WTC11 (cell line): Measurements from ENCODE around the gene FHIT. TPM values are rescaled to one million over a fixed set of nuclear protein-coding genes. Genes with fewer than 3 reads are reported as not detected.

Source experiments
- ATAC-seq: fragments of 200-7000 bp; cut with Tn5 transposase; 2 replicates; pipeline ENCODE4 v1.10.0; 2021; ENCODE audit warnings: mild to moderate bottlenecking, moderate library complexity
- CTCF ChIA-PET: fragments of 300-600 bp; sonication (Branson Sonifier 250); formaldehyde crosslinking; loops from one replicate; lab custom pipeline; 2021; ENCODE audit warnings: antibody characterized with exemption; lab: Charles Lee
- POLR2A ChIA-PET: fragments of 350-600 bp; sonication (Branson Sonifier 250); formaldehyde crosslinking; loops from one replicate; lab custom pipeline; 2021; ENCODE audit warnings: antibody characterized with exemption; lab: Charles Lee
- DNase-seq: peaks from one replicate; pipeline ENCODE4 v3.0.0; 2021; ENCODE audit warnings: low spot score
- H3K27ac Mint-ChIP-seq: 2 replicates; pipeline ENCODE4 v1.8.0; 2021; ENCODE audit warnings: mixed read lengths
- H3K27me3 Mint-ChIP-seq: 2 replicates; pipeline ENCODE4 v1.8.0; 2021; ENCODE audit warnings: low read depth, mild to moderate bottlenecking, moderate library complexity, mixed read lengths
- H3K36me3 Mint-ChIP-seq: 2 replicates; pipeline ENCODE4 v1.8.0; 2021; ENCODE audit warnings: mixed read lengths
- H3K4me1 Mint-ChIP-seq: 2 replicates; pipeline ENCODE4 v1.8.0; 2022; ENCODE audit warnings: mixed read lengths
- H3K4me3 Mint-ChIP-seq: 2 replicates; pipeline ENCODE4 v1.8.0; 2021; ENCODE audit warnings: mild to moderate bottlenecking, moderate library complexity, mixed read lengths
- H3K9me3 Mint-ChIP-seq: 2 replicates; pipeline ENCODE4 v1.8.0; 2021; ENCODE audit warnings: mixed read lengths
- AFF4 ChIP-seq: sonication (generic); formaldehyde crosslinking; IDR thresholded peaks from 2 replicates; pipeline ENCODE4 v1.8.1; 2023; ENCODE audit warnings: mild to moderate bottlenecking, missing genetic modification reagents, borderline replicate concordance
- ATF1 ChIP-seq: sonication (generic); formaldehyde crosslinking; IDR thresholded peaks from 2 replicates; pipeline ENCODE4 v1.8.1; 2023; ENCODE audit warnings: mild to moderate bottlenecking, moderate library complexity, missing genetic modification reagents
- E2F1 ChIP-seq: sonication (generic); formaldehyde crosslinking; IDR thresholded peaks from 2 replicates; pipeline ENCODE4 v1.8.0; 2022; ENCODE audit warnings: mild to moderate bottlenecking, missing genetic modification reagents
- ESRRA ChIP-seq: sonication (generic); formaldehyde crosslinking; IDR thresholded peaks from 2 replicates; pipeline ENCODE4 v1.8.1; 2022; ENCODE audit warnings: mild to moderate bottlenecking, missing genetic modification reagents, borderline replicate concordance
- ETV6 ChIP-seq: sonication (generic); formaldehyde crosslinking; IDR thresholded peaks from 2 replicates; pipeline ENCODE4 v1.8.1; 2022; ENCODE audit warnings: mild to moderate bottlenecking, missing genetic modification reagents
- GABPB1 ChIP-seq: sonication (generic); formaldehyde crosslinking; IDR thresholded peaks from 2 replicates; pipeline ENCODE4 v1.8.1; 2023; ENCODE audit warnings: mild to moderate bottlenecking, missing genetic modification reagents
- GRHL2 ChIP-seq: fragments of 250-450 bp; sonication (Bioruptor Pico); IDR thresholded peaks from 2 replicates; pipeline ENCODE4 v1.8.0; 2022; ENCODE audit warnings: mild to moderate bottlenecking, moderate library complexity; ENCODE audit not compliant: insufficient replicate concordance, severe bottlenecking
- GTF2I ChIP-seq: fragments of 250-450 bp; sonication (Bioruptor Pico); conservative IDR thresholded peaks from 2 replicates; pipeline ENCODE4 v1.4.0; 2021; ENCODE audit warnings: mild to moderate bottlenecking
- IRF1 ChIP-seq: sonication (generic); formaldehyde crosslinking; IDR thresholded peaks from 2 replicates; pipeline ENCODE4 v1.8.0; 2023; ENCODE audit warnings: missing genetic modification reagents
- KAT7 ChIP-seq: sonication (generic); formaldehyde crosslinking; IDR thresholded peaks from 2 replicates; pipeline ENCODE4 v1.8.1; 2023; ENCODE audit warnings: missing genetic modification reagents, mild to moderate bottlenecking, borderline replicate concordance
- MXD4 ChIP-seq: fragments of 250-450 bp; sonication (Bioruptor Pico); IDR thresholded peaks from 2 replicates; pipeline ENCODE4 v1.8.0; 2021; ENCODE audit warnings: mild to moderate bottlenecking, moderate library complexity, borderline replicate concordance
- NFE2L1 ChIP-seq: sonication (generic); formaldehyde crosslinking; IDR thresholded peaks from 2 replicates; pipeline ENCODE4 v1.8.1; 2023; ENCODE audit warnings: missing genetic modification reagents
- PRDM15 ChIP-seq: sonication (generic); formaldehyde crosslinking; IDR thresholded peaks from 2 replicates; pipeline ENCODE4 v1.8.0; 2022; ENCODE audit warnings: missing genetic modification reagents
- SP1 ChIP-seq: sonication (generic); formaldehyde crosslinking; conservative IDR thresholded peaks from 2 replicates; pipeline ENCODE4 v1.8.1; 2022; ENCODE audit warnings: missing genetic modification reagents
- ZMAT4 ChIP-seq: fragments of 250-450 bp; sonication (Bioruptor Pico); IDR thresholded peaks from 2 replicates; pipeline ENCODE4 v1.9.0; 2021; ENCODE audit warnings: mild to moderate bottlenecking
- ZNF263 ChIP-seq: sonication (generic); formaldehyde crosslinking; IDR thresholded peaks from 2 replicates; pipeline ENCODE4 v1.8.1; 2022; ENCODE audit warnings: low read depth, mild to moderate bottlenecking, moderate library complexity, missing genetic modification reagents
- ZNF317 ChIP-seq: sonication (generic); formaldehyde crosslinking; IDR thresholded peaks from 2 replicates; pipeline ENCODE4 v1.8.1; 2023; ENCODE audit warnings: low read depth, mild to moderate bottlenecking, moderate library complexity, missing genetic modification reagents, borderline replicate concordance
- ZNF396 ChIP-seq: fragments of 250-450 bp; sonication (Bioruptor Pico); IDR thresholded peaks from 2 replicates; pipeline ENCODE4 v1.8.0; 2021; ENCODE audit warnings: mild to moderate bottlenecking, moderate library complexity, borderline replicate concordance
- ZNF423 ChIP-seq: fragments of 250-450 bp; sonication (Bioruptor Pico); IDR thresholded peaks from 2 replicates; pipeline ENCODE4 v2.1.2; 2022; ENCODE audit warnings: mild to moderate bottlenecking, moderate library complexity
- ZNF425 ChIP-seq: fragments of 250-450 bp; sonication (Bioruptor Pico); conservative IDR thresholded peaks from 2 replicates; pipeline ENCODE4 v1.9.0; 2021; ENCODE audit warnings: mild to moderate bottlenecking
- total RNA-seq: library from RNA; stranded (reverse); gene quantifications from 3 replicates; pipeline ENCODE4 v1.2.3, GENCODE V29; 2021
- TF ChIP-seq, protein P1 (sequence below): sonication (generic); formaldehyde crosslinking; IDR thresholded peaks from 2 replicates; pipeline ENCODE4 v1.8.1; 2022; ENCODE audit warnings: low read depth, missing genetic modification reagents, borderline replicate concordance

The FHIT gene
- total RNA-seq, 1 experiment from 2014 or later, result 2.6 TPM

GRCh38 chr3:60423556-60423955 lies 827.7 kb downstream of the FHIT start (continued):
- TF ChIP-seq, protein P1, sequence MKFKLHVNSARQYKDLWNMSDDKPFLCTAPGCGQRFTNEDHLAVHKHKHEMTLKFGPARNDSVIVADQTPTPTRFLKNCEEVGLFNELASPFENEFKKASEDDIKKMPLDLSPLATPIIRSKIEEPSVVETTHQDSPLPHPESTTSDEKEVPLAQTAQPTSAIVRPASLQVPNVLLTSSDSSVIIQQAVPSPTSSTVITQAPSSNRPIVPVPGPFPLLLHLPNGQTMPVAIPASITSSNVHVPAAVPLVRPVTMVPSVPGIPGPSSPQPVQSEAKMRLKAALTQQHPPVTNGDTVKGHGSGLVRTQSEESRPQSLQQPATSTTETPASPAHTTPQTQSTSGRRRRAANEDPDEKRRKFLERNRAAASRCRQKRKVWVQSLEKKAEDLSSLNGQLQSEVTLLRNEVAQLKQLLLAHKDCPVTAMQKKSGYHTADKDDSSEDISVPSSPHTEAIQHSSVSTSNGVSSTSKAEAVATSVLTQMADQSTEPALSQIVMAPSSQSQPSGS (CRISPR knock-in tag), result no peak
- TF ChIP-seq NFE2L1 (CRISPR knock-in tag) (no peak), ATF1 (CRISPR knock-in tag) (no peak), ETV6 (CRISPR knock-in tag) (no peak), PRDM15 (CRISPR knock-in tag) (no peak), ZNF317 (CRISPR knock-in tag) (no peak), MXD4 (CRISPR knock-in tag) (no peak), GTF2I (CRISPR knock-in tag) (no peak), GABPB1 (CRISPR knock-in tag) (no peak), E2F1 (CRISPR knock-in tag) (no peak), ZNF423 (no peak), SP1 (CRISPR knock-in tag) (no peak), KAT7 (CRISPR knock-in tag) (no peak)
- TF ChIP-seq, all 79 proteins: peak for 0

DNA sequence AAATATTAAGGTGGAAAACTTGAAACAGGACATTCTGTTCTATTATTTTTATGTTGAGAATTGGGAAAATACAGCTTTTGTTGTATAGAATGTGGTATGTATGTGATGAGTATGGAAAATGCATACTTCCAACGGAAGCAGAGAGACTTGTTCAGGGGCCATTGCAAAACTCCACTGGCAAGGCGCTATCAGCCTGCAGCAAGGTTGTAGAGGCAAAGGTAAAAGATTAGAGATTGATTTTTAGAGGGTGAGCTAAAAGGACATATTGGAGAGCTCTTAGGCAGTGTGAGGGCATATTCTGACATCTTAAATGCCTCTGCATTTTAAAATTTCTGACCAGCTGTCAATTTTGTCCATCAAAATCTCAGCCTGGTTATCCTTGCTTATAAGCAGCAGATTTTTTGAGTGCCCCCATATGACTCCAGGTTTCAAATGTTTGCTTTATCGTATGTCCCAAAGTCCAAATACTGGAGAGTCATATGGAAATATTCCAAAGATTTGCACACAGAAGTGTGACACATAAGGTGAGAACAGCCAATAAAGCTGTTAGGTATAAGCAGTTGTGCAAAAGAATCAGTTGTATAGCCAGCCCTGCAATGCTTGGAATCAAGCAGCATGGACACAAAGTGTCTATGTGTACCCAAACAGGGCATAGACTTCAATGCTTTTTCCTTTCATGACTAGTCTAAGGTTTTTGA lies 829.4 kb downstream of the FHIT start:
- no peak overlapping the region for H3K4me3 Mint-ChIP-seq
- POLR2A ChIA-PET, result no interaction called here
- DNase-seq, result no peak
- H3K36me3 Mint-ChIP-seq, result no peaks in the 10 kb centered on the region
- CTCF ChIA-PET, result interaction anchor here (0.6 to 1.2 kb wide), 2 partner anchors 10 to 50 kb away, joined by 3 to 6 read pairs; no protein-coding TSS in a partner anchor
- H3K4me1 Mint-ChIP-seq, result peaks cover 26% of the 10 kb centered on the region
- no peak for ATAC-seq
- H3K9me3 Mint-ChIP-seq, result no peaks in the 10 kb centered on the region
- no peaks in the 10 kb centered on the region for H3K27me3 Mint-ChIP-seq
- H3K27ac Mint-ChIP-seq, result no peak overlapping the region
- TF ChIP-seq ZNF263 (no peak), GRHL2 (CRISPR knock-in tag) (no peak), ZNF425 (CRISPR knock-in tag) (no peak), E2F1 (CRISPR knock-in tag) (no peak), ZMAT4 (CRISPR knock-in tag) (no peak), IRF1 (CRISPR knock-in tag) (no peak), ESRRA (CRISPR knock-in tag) (no peak), AFF4 (CRISPR knock-in tag) (no peak), ZNF396 (CRISPR knock-in tag) (no peak)
